MM.1S (cell line): Measurements from ENCODE around the gene ARAP2.

Source experiments
- DNase-seq: peaks from one replicate; pipeline ENCODE4 v3.0.0-alpha.2; 2015
- H2AFZ ChIP-seq: fragments of 300-600 bp; sonication (generic); 2 replicates; pipeline ENCODE4 v1.6.0; 2016; ENCODE audit warnings: antibody characterized with exemption, low read length
- H3F3A ChIP-seq: fragments of 300-600 bp; sonication (generic); 2 replicates; pipeline ENCODE4 v1.6.1; 2016; ENCODE audit warnings: mild to moderate bottlenecking, antibody characterized with exemption, low read length, moderate library complexity, mixed read lengths; ENCODE audit not compliant: insufficient read depth
- H3K27ac ChIP-seq: fragments of 300-600 bp; sonication (generic); 2 replicates; pipeline ENCODE4 v1.5.1; 2016; ENCODE audit warnings: mild to moderate bottlenecking, low read length
- H3K27me3 ChIP-seq: fragments of 300-600 bp; sonication (generic); replicated peaks from 2 replicates; pipeline ENCODE4 v1.6.0; 2016; ENCODE audit warnings: low read length; ENCODE audit not compliant: insufficient read depth
- H3K36me3 ChIP-seq: fragments of 300-600 bp; sonication (generic); replicated peaks from 2 replicates; pipeline ENCODE4 v1.6.1; 2016; ENCODE audit warnings: mild to moderate bottlenecking, low read length, mixed read lengths; ENCODE audit not compliant: insufficient read depth
- H3K4me1 ChIP-seq: fragments of 300-600 bp; sonication (generic); 2 replicates; pipeline ENCODE4 v1.6.1; 2016; ENCODE audit warnings: low read length, mixed read lengths
- H3K4me2 ChIP-seq: fragments of 300-600 bp; sonication (generic); 2 replicates; pipeline ENCODE4 v1.6.0; 2016; ENCODE audit warnings: low read depth, low read length
- H3K4me3 ChIP-seq: fragments of 300-600 bp; sonication (generic); 2 replicates; pipeline ENCODE4 v1.5.1; 2016; ENCODE audit warnings: low read length, mixed read lengths
- H3K79me2 ChIP-seq: fragments of 300-600 bp; sonication (generic); 2 replicates; pipeline ENCODE4 v1.6.1; 2016; ENCODE audit warnings: mixed run types, low read length, mixed read lengths
- H3K9ac ChIP-seq: fragments of 300-600 bp; sonication (generic); 2 replicates; pipeline ENCODE4 v1.6.1; 2016; ENCODE audit warnings: low read length, mixed read lengths
- H3K9me2 ChIP-seq: fragments of 300-600 bp; sonication (generic); replicated peaks from 2 replicates; pipeline ENCODE4 v1.6.1; 2016; ENCODE audit warnings: mild to moderate bottlenecking, low read length, mixed read lengths; ENCODE audit not compliant: insufficient read depth
- H3K9me3 ChIP-seq: fragments of 300-600 bp; sonication (generic); replicated peaks from 2 replicates; pipeline ENCODE4 v1.6.1; 2016; ENCODE audit warnings: mild to moderate bottlenecking, low read length, mixed read lengths; ENCODE audit not compliant: insufficient read depth
- H4K20me1 ChIP-seq: fragments of 300-600 bp; sonication (generic); 2 replicates; pipeline ENCODE4 v1.6.1; 2016; ENCODE audit warnings: mild to moderate bottlenecking, low read length, moderate library complexity, mixed read lengths; ENCODE audit not compliant: insufficient read depth
- CTCF ChIP-seq: fragments of 300-600 bp; sonication (generic); IDR thresholded peaks from 2 replicates; pipeline ENCODE4 v1.5.1; 2016; ENCODE audit warnings: antibody characterized with exemption, low read length, mixed read lengths
- EZH2 ChIP-seq: fragments of 300-600 bp; sonication (generic); optimal IDR thresholded peaks from 2 replicates; pipeline ENCODE3; 2017; ENCODE audit warnings: low read depth, mild to moderate bottlenecking, antibody characterized with exemption, low read length, mixed read lengths
- EZH2phosphoT487 ChIP-seq: fragments of 300-600 bp; sonication (generic); IDR thresholded peaks from 2 replicates; pipeline ENCODE4 v1.6.1; 2018; ENCODE audit warnings: antibody characterized with exemption, low read length

Gene ARAP2

GRCh38 chr4:36088542-36088941, 155.8 kb downstream of the ARAP2 start:
- H3F3A ChIP-seq, result no peaks in the 10 kb centered on the region
- H3K4me2 ChIP-seq, result no peak overlapping the region
- no peaks in the 10 kb centered on the region for H3K9me2 ChIP-seq
- H3K27ac ChIP-seq, result no peak overlapping the region
- TF ChIP-seq CTCF (no peak), EZH2 (no peak), EZH2phosphoT487 (no peak)
- H3K27me3 ChIP-seq, result no peaks in the 10 kb centered on the region
- no peaks in the 10 kb centered on the region for H3K4me1 ChIP-seq
- DNase-seq, result no peak
- H3K9ac ChIP-seq, result no peak overlapping the region
- H3K79me2 ChIP-seq, result no peaks in the 10 kb centered on the region
- no peaks in the 10 kb centered on the region for H3K9me3 ChIP-seq
- H4K20me1 ChIP-seq, result no peaks in the 10 kb centered on the region
- H3K4me3 ChIP-seq, result no peak overlapping the region
- H2AFZ ChIP-seq, result no peak overlapping the region
- H3K36me3 ChIP-seq, result no peaks in the 10 kb centered on the region; the same call in 1 of the 2 replicates

- H2AFZ ChIP-seq, result no peak overlapping the region
- no peak overlapping the region for H3K4me2 ChIP-seq
- no peaks in the 10 kb centered on the region for H3K9me2 ChIP-seq
- no peak overlapping the region for H3K9ac ChIP-seq
- no peaks in the 10 kb centered on the region for H3K9me3 ChIP-seq
- no peak overlapping the region for H3K4me3 ChIP-seq
- no peak for TF ChIP-seq EZH2
- no peak for TF ChIP-seq EZH2phosphoT487
- TF ChIP-seq CTCF, result no peak
- H3F3A ChIP-seq, result no peaks in the 10 kb centered on the region
- H3K27ac ChIP-seq, result no peak overlapping the region
- DNase-seq, result no peak
- H3K79me2 ChIP-seq, result no peaks in the 10 kb centered on the region
- no peaks in the 10 kb centered on the region for H3K27me3 ChIP-seq
- no peaks in the 10 kb centered on the region for H4K20me1 ChIP-seq
- no peaks in the 10 kb centered on the region; the same call in 1 of the 2 replicates for H3K36me3 ChIP-seq
- H3K4me1 ChIP-seq, result no peaks in the 10 kb centered on the region
Measured at GRCh38 chr4:36086261-36086786, 158.0 kb downstream of the ARAP2 start.

- Histone ChIP-seq H3K79me2 (no peaks in the 10 kb centered on the region), H3K36me3 (no peaks in the 10 kb centered on the region), H3K27ac (no peak overlapping the region), H3K4me1 (no peaks in the 10 kb centered on the region), H3K9me2 (no peaks in the 10 kb centered on the region), H3K9ac (no peak overlapping the region), H3K27me3 (no peaks in the 10 kb centered on the region), H3F3A (no peaks in the 10 kb centered on the region), H3K4me2 (no peak overlapping the region), H4K20me1 (no peaks in the 10 kb centered on the region), H2AFZ (no peak overlapping the region), H3K4me3 (no peak overlapping the region), H3K9me3 (no peaks in the 10 kb centered on the region)
- no peak for DNase-seq
- TF ChIP-seq CTCF (no peak), EZH2 (no peak), EZH2phosphoT487 (no peak)
Measured at GRCh38 chr4:36082817-36083216, 161.5 kb downstream of the ARAP2 start.
